HuH-7.5 (cell line): ENCODE measurements around the gene GPC6.

Source experiments
- DNase-seq: peaks from one replicate; pipeline ENCODE4 v3.0.0; 2011; ENCODE audit warnings: low spot score

The GPC6 gene

DNA sequence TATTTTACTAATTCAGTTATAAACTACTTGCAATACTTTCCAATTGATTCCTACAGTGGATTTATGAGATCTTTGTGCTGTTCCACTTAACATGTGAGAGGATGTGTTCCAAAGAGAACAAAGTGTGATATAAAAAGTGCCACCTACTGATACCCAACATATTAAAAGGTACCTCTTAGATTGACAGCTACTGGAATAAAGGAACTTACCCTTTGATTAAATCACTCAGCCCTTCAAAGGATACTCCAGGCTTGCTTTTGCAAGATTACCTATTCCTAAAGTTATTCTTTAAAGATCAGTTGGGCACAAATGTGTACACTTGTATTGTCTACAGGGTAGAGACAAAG, 1187.0 kb downstream of the GPC6 start:
- DNase-seq, result no peak

DNA sequence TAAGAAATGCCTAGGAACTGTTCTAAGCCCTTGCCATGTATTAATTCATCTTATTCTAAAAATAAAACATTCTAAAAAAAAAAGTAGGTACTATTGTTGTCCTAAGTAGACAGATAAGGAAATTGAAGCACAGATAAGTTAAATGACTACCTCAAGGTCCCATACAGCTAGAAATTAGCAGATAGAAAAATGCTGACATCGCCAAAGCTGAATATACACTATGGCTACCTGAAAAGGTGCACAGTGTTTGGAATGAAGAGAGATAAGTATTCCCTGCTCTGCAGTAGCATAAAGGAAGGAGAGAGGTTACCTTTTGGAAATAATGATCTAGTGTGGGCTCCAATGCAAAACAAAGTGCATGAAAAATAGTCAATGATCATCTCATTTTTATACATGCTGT, 1187.5 kb downstream of the GPC6 start:
- DNase-seq, result no peak

DNA sequence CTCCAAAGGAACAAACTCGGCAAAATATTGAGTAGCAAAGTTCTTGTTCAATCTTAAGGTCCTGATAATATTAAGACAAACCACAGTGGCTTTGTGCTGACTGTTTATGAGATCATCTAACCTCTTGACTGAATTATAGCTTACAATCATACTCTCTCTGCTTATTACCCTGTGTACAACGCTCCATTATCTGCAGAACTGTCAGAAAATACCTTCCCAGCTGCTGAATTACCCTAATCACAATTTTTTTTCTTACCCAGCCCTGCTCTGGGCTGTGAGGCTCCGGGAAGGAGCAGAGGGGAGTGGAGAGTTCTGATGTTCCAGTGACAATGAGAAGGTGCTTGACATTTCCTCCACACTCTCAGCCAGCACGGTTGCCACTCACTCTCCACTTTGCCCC, 1188.1 kb downstream of the GPC6 start:
- DNase-seq, result no peak

DNA sequence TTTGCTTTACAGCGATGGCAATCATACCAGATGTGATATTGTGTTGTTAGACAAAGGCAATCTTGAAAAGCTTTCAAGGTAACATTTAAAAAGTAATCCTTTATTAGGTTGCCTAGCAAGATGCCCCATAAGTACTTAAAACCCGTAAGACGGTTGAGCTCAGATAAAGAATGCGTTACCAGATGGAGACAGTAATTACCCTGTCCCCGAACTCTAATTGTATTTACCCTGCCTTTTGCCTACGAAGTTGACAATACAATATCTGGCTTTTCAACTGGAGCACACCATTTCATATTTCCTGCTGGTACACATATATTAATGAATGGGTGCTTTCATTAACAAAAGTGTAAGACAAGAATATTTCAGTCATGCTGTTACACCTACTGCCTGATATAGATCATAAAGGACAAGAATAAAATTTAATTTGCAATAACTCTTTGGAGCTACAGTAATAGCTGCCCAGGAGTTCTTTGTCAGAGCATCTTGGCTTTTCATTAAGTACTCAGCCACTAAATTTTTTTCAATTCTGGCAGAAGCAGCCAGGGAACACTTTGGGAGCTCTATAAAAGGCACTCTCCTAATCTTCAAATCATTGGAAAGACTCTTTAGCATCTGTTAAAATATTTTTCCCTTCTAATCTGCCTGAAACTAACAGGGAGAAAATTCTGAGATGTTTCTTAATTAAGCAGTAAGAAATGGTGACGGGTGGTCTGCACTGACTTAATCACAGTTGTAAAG, 1189.1 kb downstream of the GPC6 start:
- no peak for DNase-seq

DNA sequence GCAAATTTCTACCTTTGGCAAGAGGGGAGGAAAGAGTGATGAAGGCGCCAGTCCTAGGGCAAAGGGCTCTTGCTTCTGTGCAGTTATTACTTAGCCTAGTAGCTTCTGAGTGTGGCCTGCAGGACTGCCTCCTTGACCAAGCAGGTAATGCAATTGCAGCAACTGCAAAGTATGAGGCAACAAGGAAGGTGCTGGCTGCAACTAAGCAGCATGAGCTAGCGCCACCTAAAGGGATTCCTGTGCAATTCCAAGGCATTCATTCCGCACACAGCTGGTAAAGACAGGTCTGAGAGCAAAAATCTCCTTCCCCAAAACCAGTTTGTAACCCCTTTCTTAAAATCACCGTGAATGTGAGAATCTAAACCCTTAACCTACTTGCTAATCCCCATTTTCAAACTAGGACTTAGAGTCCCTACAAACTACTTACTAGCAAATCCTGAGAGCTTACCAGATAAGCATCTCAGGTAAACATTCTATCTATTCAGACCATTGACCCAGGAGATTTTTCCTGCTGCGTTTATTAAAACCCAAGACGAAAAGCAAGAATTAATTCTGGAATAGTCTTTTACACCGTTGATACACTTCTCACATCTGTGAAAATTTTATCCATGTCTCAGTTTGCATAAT, 1190.0 kb downstream of the GPC6 start:
- DNase-seq, result peak; percentile 19

DNA sequence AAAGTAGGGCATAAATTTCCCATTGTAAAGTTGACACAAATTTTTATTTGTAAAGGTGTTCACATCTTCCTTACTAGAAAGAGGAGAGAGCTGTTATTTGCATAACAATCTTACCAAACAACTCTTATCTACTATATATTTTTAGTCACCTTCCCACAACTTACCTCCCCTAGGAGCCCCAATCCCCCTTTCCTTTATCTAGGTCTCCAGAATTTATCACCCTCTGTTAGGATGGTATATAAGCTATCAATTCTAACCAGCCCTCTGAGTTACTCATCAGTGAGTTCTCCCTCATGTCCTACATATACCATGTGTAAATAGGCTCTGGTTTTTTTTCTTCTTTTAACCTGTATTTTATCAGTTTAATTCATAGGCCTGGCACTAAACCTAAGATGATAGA, 1190.7 kb downstream of the GPC6 start:
- DNase-seq, result no peak

DNA sequence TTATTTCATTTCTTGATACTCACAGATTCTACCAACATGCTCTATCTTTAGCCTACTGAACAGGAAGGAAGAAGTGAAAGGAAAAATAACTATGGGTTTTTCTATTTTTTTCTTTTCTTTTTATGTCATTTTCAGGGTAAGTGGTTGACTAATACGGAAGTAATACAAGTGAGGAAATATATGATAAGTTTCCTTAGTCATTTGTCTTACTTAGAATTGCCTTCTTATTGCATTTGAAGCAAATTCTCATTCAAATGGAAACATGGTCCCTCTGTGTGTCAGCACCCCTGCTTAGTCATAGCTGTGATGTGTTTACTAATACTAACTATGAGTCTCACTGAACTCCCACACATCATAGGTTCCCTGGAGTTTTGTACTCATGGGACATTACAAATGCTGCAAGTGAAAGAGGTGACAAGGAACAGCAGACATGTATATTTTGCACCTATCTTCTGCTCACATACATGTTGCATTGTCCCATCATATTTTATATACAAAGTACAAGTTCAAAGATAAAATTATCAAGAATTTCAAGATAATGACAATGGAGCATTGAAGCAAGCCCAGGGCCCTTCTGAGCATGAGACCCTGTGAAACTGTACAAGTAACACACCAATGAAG, 1192.8 kb downstream of the GPC6 start:
- DNase-seq, result no peak

DNA sequence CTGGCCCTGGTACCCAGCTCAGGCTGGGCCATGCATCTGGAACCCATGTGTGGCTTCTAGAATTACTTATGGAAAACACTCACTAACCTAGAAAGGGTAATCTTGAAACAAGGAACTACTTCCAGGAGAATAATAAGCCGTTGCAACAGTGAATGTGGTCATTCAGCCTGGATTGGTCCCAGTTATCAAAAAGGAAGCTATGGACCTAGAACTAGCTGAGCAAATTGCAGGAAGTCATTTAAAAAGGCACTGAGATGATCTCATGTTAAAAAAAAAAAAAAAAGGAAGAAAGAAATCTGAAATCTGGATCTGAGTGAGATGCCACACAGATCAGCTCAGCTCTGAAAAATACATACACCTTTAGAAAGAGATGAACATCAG, 1193.3 kb downstream of the GPC6 start:
- no peak for DNase-seq

DNA sequence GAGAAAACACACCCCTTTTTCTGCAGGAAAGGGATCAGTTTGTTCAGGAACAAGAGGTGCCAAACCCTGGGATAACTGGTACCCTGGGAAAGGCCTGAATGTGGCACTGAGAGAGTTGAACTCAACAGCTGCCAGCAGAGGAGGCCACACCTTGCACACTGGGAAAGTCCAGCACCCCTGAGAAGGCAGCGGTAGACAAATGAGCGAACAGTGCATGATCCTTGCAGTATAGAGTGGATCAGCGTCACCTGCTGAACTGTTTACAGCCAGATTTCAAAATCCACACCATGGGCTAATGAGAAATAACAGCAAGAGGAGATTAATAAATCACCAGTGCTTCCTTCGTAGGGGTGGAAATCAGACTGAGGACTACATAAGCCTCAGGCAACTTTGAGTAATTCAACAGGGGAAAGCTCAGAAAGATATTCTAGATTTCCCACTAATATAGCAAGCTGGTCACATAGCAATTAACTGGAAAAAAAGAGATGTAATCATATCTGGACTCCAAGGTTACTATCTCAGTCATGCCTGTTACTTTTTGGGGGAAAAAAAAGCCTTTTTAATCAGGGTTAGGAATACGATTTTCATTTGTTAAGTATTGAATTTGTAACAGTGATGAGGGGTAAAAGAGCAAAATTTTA, 1200.8 kb downstream of the GPC6 start:
- no peak for DNase-seq

DNA sequence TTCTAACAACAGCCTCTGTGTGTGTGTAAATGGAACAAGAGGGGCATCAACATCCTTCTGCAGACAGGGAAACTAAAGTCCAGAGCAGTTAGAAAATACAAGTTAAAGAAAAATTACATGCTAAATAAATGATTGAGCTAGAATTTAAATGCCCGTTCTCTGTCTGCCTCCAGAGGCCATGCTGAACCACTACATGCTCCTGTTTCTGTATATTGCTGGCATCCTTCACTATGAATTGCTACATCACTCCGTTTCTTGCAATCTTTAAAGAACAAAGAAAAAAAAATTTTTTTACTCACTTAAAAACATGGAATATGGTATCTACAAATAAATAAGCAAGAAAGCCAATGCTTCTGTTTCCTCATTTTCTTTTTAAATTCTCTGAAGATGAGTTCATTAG, 1205.0 kb downstream of the GPC6 start:
- DNase-seq, result no peak

DNA sequence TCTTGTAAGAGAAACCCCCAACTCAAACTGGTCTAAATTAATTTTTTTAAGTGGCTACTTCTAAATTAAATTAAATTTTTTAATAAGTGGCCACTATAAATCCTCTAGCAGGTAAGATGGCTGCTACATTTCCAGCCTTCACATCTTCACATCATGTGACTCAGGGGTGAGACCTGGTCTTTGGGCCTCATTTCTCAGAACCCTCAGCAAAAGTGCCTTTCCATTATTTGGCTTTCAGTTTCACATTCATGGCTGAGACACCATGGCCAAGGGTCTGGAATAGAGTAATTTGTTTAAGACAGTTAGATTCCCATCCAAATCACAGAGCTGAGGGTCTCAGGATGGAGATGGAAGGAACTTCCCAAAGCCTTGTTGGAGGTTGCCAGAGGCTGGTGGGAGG, 1205.4 kb downstream of the GPC6 start:
- no peak for DNase-seq

DNA sequence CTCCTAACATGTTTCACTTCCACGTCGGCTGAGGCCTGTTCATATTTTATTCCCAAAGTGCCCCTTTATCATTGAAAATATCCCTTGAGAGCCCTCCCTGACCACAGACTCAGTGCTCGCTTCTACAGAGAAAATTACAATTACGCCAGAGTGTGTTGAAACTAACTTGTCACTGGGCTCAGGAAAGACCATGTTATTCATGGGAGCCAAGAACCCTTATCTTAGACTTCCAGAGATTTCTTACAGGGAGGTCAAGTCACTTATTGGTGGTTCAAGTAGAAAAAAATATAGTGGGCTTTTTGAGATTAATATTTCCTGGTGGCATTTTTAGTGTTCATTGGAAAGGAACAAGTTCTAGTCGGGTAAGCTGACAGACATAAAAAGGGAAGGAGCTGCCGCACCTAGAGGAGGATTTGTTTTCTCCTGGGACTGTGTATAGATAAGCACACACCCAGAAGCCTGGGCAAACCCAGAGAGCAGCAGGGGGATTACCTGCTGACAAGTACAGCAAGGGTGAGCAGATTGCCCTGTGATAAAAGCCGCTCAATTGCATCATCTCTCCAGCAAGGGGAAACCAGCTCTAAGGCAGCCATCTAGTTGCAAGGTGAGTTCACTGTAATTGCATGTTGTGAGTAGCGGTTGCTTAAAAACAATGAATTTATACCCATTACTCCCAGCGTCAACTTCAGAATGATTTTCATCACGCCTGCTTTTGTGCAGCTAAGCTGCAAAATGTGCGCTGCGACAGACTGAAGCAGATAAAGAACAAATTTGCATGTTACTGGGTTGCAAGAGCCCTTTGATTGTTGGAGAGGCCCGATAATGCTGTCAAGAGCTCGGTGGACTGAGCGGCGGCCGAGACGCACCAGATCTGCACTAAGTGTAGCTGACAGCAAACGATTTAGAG, 1206.7 kb downstream of the GPC6 start:
- no peak for DNase-seq

DNA sequence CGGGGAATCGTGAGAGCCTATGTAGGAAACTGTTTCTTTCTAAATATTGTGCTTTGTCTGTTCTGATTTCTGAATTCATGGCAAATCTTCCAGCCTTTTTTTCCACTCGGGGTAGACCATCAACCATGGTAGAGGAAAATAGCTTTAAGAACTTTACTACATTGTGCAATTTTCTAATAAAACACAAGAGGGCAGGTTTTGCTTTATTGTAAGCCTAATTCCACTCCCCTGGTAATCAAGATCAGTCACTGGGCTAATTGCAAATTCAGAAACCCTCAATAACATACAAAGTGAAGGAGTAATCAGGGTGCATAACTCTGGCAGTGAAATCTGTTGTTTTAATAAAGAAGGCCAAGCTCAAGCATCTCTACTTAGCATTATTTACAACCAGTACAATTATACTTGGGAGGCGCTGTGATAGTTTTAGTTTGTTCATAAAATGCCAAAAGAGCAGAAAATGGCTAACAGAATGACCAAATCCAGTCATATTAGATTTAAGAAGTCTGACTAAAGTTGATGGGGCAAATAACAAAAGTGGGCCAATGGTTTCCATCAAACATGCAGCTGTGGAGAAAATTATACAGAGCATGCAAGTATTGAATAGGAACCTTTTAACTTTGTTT, 1209.1 kb downstream of the GPC6 start:
- no peak for DNase-seq

DNA sequence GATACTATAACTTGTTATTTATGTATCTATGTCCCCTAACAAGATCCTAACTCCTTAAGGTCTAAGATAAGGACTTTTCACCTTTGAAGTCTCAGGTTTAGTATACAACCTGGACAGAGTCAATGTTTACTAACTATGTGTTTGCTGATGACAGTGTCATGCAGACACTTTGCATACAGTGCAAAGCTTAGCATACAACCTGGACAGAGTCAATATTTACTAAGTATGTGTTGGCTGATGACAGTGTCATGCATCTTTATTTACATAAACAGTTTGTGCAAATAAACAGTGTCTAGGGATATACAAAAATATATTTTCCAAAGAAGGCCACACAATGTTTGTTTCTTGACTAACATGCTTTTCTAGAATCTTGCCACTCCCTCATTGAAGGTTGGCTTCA, 1218.2 kb downstream of the GPC6 start:
- DNase-seq, result no peak

DNA sequence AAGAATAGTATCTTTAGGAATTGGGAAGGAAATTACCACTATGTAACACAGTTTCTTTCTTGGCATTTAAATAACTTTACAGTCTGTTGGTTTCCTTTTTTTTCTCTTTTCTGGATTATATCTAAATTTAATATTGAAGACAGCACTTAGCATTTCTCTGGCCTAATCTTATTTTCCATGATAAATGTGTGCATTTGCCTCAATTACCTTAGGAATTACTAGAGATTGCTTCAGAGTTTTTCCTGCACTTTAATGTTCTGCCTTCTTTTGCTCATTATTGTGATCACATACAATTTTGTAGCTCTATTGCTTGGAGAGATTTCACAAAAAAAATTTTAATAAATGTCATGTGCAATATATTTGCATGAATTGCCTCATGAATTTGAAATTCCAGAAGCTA, 1227.7 kb downstream of the GPC6 start:
- DNase-seq, result no peak

DNA sequence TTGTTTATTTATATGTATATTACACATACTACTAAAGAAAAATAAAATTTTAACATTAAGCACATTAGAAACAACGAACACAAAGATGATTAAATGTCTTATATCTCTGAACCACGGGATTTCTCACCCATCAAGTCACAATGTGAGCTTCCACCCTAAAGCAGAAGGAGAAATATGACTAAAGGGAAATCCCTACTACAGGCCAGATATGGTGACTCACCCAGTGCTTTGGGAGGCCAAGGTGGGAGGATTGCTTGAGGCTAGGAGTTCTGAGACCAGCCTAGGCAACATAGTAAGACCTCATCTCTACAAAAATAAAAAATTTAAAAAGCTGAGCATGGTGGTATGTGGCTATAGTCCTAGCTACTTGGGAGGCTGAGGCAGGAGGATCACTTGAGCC, 1228.3 kb downstream of the GPC6 start:
- DNase-seq, result no peak

DNA sequence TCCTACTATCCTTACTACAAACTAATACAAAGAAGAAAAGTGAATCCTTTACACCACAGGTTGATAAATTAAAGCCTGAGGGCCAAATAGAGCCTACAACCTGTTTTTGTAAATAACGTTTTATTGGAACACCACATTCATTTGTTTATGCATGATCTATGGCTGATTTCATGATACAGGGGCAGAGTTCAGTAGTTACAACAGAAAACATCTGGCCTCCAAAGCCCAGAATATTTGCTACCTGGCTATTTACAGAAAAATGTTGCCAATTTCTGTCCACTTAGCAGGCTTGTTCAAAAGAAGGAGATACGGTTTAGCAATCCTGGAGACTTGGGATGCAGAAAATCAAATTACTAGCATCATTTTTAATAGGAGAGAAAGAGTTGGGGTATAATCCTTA, 1228.8 kb downstream of the GPC6 start:
- DNase-seq, result no peak
